Measurements from ENCODE around the gene MRPL19. TPM values are rescaled to one million over a fixed set of nuclear protein-coding genes. Genes with fewer than 3 reads are reported as not detected.

Gene MRPL19
- total and polyA plus RNA-seq, 2 of the 13 experiments (the other 11 are each of a cell fraction or from before 2014, with no cell fraction given) = 43.2 to 163 TPM

GRCh38 chr2:75705921-75706320 lies 59.3 kb downstream of the MRPL19 start:
- intact Hi-C loops (cut with micrococcal nuclease; ENCODE audit: unreplicated experiment) (no loop called here), in situ Hi-C loops (cut with HindIII; ENCODE audit: extremely low pct_ligation_motif_present, low pct_unique_long_range_greater_than_20kb) (no loop called here)
- H3K36me3 ChIP-seq (replicated peaks in 1 of 2; ENCODE audit: control insufficient read depth in 1 of 2, insufficient read depth in 2 of 2, low read length in 2 of 2) = peaks cover 8 to 45% of the 10 kb centered on the region in 2 experiments
- DNase-seq (ENCODE audit: low spot score) (no peak), ATAC-seq (no peak), FAIRE-seq (no peak)
- no TSS peak for BruUV-seq (replicated peaks)
- H4K20me1 ChIP-seq (ENCODE audit: insufficient read depth, low read length) = no peaks in the 10 kb centered on the region
- POLR2A ChIA-PET = no interaction called here
- peaks cover 33% of the 10 kb centered on the region for H3K79me2 ChIP-seq (ENCODE audit: insufficient read depth, low read length)
- no peak overlapping the region for H2AFZ ChIP-seq (ENCODE audit: low read length)
- H3K4me3 ChIP-seq (replicated peaks in 1 of 3; ENCODE audit: insufficient read depth in 1 of 3, low read depth in 2 of 3, low read length in 3 of 3) = no peak overlapping the region
- no peaks in the 10 kb centered on the region for H3K9me3 ChIP-seq (ENCODE audit: low read length)
- H3K9ac ChIP-seq (ENCODE audit: insufficient read depth, low read depth, low read length) = no peak overlapping the region
- peaks cover 22% of the 10 kb centered on the region for H3K4me1 ChIP-seq (ENCODE audit: insufficient read depth, low read length)
- 97% methylated on average over 1 of the region's 1 CpG for WGBS (ENCODE audit: low lambda C conversion rate)
- H3K27me3 ChIP-seq (ENCODE audit: control insufficient read depth in 1 of 2, insufficient read depth in 2 of 2, low read length in 2 of 2) = no peaks in the 10 kb centered on the region; a peak in 1 of 5 replicates
- H3K27ac ChIP-seq (ENCODE audit: extremely low read length, insufficient read depth, low read length) = no peak overlapping the region
- H3K4me2 ChIP-seq (ENCODE audit: low read depth, low read length) = no peak overlapping the region
- TF ChIP-seq TIGD3 (CRISPR knock-in tag; IDR thresholded peaks at IDR 0.05; ENCODE audit: borderline replicate concordance) (no peak), MXD1 (CRISPR knock-in tag; IDR thresholded peaks at IDR 0.05) (no peak), ETS1 (CRISPR knock-in tag; IDR thresholded peaks at IDR 0.05) (no peak), HDAC6 (IDR thresholded peaks at IDR 0.05; ENCODE audit: low read depth, low read length) (no peak), ATF2 (CRISPR knock-in tag; IDR thresholded peaks at IDR 0.05) (no peak), TFDP1 (CRISPR knock-in tag; IDR thresholded peaks at IDR 0.05; ENCODE audit: borderline replicate concordance) (no peak), YEATS4 (CRISPR knock-in tag; IDR thresholded peaks at IDR 0.05; ENCODE audit: borderline replicate concordance) (no peak), ZNF703 (CRISPR knock-in tag; IDR thresholded peaks at IDR 0.05; ENCODE audit: borderline replicate concordance) (no peak), PLSCR1 (CRISPR knock-in tag; IDR thresholded peaks at IDR 0.05; ENCODE audit: borderline replicate concordance) (no peak), KDM5B (CRISPR knock-in tag; IDR thresholded peaks at IDR 0.05; ENCODE audit: borderline replicate concordance) (no peak), NAIF1 (CRISPR knock-in tag; IDR thresholded peaks at IDR 0.05; ENCODE audit: borderline replicate concordance) (no peak), ZBTB42 (CRISPR knock-in tag; IDR thresholded peaks at IDR 0.05) (no peak), ZFP36L2 (CRISPR knock-in tag; IDR thresholded peaks at IDR 0.05) (no peak)
- CTCF ChIA-PET (ENCODE audit: low intra/inter-chr PET ratio, low total read pairs) = no interaction called here

Measured in HepG2 (cell line).